HG03066 (cell line): ENCODE results near the gene PDK4.
"Not testable (repeated sequence)": the region's sequence is repeated elsewhere in the genome, so short reads cannot be mapped to it uniquely, and the experiment has no call there.

Experiments used
- ATAC-seq: cut with Tn5 transposase; IDR thresholded peaks from one replicate; pipeline ENCODE4 v1.9.1; 2021; ENCODE audit warnings: low read depth; ENCODE audit not compliant: unreplicated experiment

PDK4 gene

GRCh38 chr7:95578299-95578855, 17.9 kb downstream of the PDK4 start:
- ATAC-seq, result no peak

- ATAC-seq, result no peak
Observed at GRCh38 chr7:95577137-95577536, 19.2 kb downstream of the PDK4 start.

GRCh38 chr7:95569720-95570119, 26.6 kb downstream of the PDK4 start:
- no peak for ATAC-seq

GRCh38 chr7:95560674-95561073, 35.6 kb downstream of the PDK4 start:
- no peak for ATAC-seq

- ATAC-seq, result no peak
Observed at GRCh38 chr7:95558864-95559263, 37.5 kb downstream of the PDK4 start.

- no peak for ATAC-seq
Observed at GRCh38 chr7:95556777-95557176, 39.5 kb downstream of the PDK4 start.

GRCh38 chr7:95553939-95554338, 42.4 kb downstream of the PDK4 start:
- no peak for ATAC-seq

GRCh38 chr7:95552010-95552926, 44.0 kb downstream of the PDK4 start:
- ATAC-seq, result not testable (repeated sequence)

- ATAC-seq, result no peak
Observed at GRCh38 chr7:95550546-95550945, 45.8 kb downstream of the PDK4 start.

- no peak for ATAC-seq
Observed at GRCh38 chr7:95549818-95550529, 46.3 kb downstream of the PDK4 start.

GRCh38 chr7:95547361-95548348, 48.7 kb downstream of the PDK4 start:
- no peak for ATAC-seq

- no peak for ATAC-seq
Observed at GRCh38 chr7:95546647-95547046, 49.7 kb downstream of the PDK4 start.

- ATAC-seq, result no peak
Observed at GRCh38 chr7:95545673-95546072, 50.6 kb downstream of the PDK4 start.

GRCh38 chr7:95545007-95545615, 51.2 kb downstream of the PDK4 start:
- no peak for ATAC-seq

- no peak for ATAC-seq
Observed at GRCh38 chr7:95544171-95544570, 52.1 kb downstream of the PDK4 start.

GRCh38 chr7:95543312-95543711, 53.0 kb downstream of the PDK4 start:
- no peak for ATAC-seq

- ATAC-seq, result no peak
Observed at GRCh38 chr7:95540366-95540765, 56.0 kb downstream of the PDK4 start.

- no peak for ATAC-seq
Observed at GRCh38 chr7:95539426-95539825, 56.9 kb downstream of the PDK4 start.

- ATAC-seq, result no peak
Observed at GRCh38 chr7:95537468-95537867, 58.8 kb downstream of the PDK4 start.
